NT2/D1 (cell line): ENCODE measurements around the gene RFXANK.

ENCODE experiments used
- DNase-seq: peaks from one replicate; pipeline ENCODE4 v3.0.0-alpha.2; 2011; ENCODE audit warnings: low read depth, low spot score
- H3K27me3 ChIP-seq: 2 replicates; pipeline ENCODE4 v1.6.0; 2011; ENCODE audit warnings: mild to moderate bottlenecking; ENCODE audit not compliant: insufficient read length, insufficient read depth
- H3K36me3 ChIP-seq: 2 replicates; pipeline ENCODE4 v1.6.1; 2011; ENCODE audit warnings: mild to moderate bottlenecking, low read length, mixed read lengths; ENCODE audit not compliant: insufficient read depth, insufficient read length
- H3K4me1 ChIP-seq: 2 replicates; pipeline ENCODE4 v1.5.1; 2011; ENCODE audit not compliant: insufficient read depth, insufficient read length
- H3K4me3 ChIP-seq: 2 replicates; pipeline ENCODE4 v1.5.1; 2011; ENCODE audit warnings: low read depth; ENCODE audit not compliant: insufficient read length
- H3K9ac ChIP-seq: 2 replicates; pipeline ENCODE4 v1.6.0; 2011; ENCODE audit warnings: low read depth; ENCODE audit not compliant: insufficient read length
- H3K9me3 ChIP-seq: 2 replicates; pipeline ENCODE4 v1.5.1; 2011; ENCODE audit warnings: mild to moderate bottlenecking, low read length; ENCODE audit not compliant: insufficient read depth
- SUZ12 ChIP-seq: IDR thresholded peaks from 2 replicates; pipeline ENCODE4 v1.6.1; 2011; ENCODE audit not compliant: insufficient read length, insufficient read depth; ENCODE audit errors: extremely low read depth
- YY1 ChIP-seq: IDR thresholded peaks from 2 replicates; pipeline ENCODE4 v1.6.1; 2011; ENCODE audit not compliant: insufficient read length, insufficient read depth
- ZNF274 ChIP-seq: IDR thresholded peaks from 2 replicates; pipeline ENCODE4 v1.6.1; 2011; ENCODE audit warnings: mild to moderate bottlenecking, low read depth, low read length

The RFXANK gene

DNA sequence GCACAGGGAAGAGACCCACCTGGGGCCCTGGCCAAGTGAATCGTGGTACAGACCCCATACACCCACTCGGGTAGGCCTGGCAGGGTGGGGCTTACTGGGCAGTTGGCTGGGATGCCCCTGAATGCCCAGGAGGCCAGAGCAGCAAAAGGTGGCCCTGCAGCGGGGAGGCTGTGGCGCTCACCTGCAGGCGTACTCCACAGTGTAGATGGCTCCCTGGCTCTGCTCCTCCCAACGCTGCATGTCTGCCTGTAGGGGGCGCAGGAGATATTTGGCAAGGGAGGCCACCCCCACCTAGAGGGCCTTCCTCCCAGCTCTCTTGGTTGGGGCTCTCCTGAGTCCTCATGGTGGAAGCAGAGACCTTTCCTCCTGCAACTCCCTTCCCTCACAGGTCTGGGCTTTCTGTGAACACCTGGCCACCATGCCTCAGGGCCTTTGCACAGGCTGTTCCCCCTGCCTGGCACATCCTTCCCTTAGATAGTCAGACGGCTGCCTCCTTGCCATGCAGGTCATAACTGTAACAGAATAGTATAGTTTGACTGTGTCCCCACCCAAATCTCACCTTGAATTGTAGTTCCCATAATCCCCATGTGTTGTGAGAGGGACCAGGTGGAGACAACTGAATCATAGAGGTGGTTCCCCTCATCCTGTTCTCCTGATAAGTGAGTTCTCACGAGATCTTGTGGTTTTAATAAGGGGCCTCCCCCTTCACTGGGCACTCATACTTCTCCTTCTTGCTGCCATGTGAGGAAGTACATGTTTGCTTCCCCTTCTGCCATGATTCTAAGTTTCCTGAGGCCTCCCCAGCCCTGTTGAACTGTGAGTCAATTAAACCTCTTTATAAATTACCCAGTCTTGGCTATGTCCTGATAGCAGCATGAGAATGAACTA is 6.0 kb upstream of the RFXANK start:
- H3K9me3 ChIP-seq, result no peaks in the 10 kb centered on the region
- H3K9ac ChIP-seq, result peak overlapping the region; percentile 38
- H3K4me3 ChIP-seq, result no peak overlapping the region
- no peaks in the 10 kb centered on the region for H3K27me3 ChIP-seq
- DNase-seq, result peak; percentile 67
- TF ChIP-seq SUZ12, result no peak
- TF ChIP-seq YY1, result peak; percentile 17
- no peak for TF ChIP-seq ZNF274
- peaks cover 2% of the 10 kb centered on the region for H3K4me1 ChIP-seq
- peaks cover 62% of the 10 kb centered on the region for H3K36me3 ChIP-seq

GRCh38 chr19:19186742-19187141 is 5.3 kb upstream of the RFXANK start:
- no peaks in the 10 kb centered on the region for H3K27me3 ChIP-seq
- TF ChIP-seq ZNF274, result no peak
- TF ChIP-seq SUZ12, result no peak
- no peak for TF ChIP-seq YY1
- peaks cover 55% of the 10 kb centered on the region for H3K36me3 ChIP-seq
- no peak overlapping the region for H3K9ac ChIP-seq
- no peak overlapping the region for H3K4me3 ChIP-seq
- peaks cover 2% of the 10 kb centered on the region for H3K4me1 ChIP-seq
- no peak for DNase-seq
- no peaks in the 10 kb centered on the region for H3K9me3 ChIP-seq

GRCh38 chr19:19191768-19192077 is 335 bp upstream of the RFXANK start:
- no peak for DNase-seq
- TF ChIP-seq SUZ12 (no peak), YY1 (no peak)
- H3K9me3 ChIP-seq, result no peaks in the 10 kb centered on the region
- H3K9ac ChIP-seq, result peak overlapping the region; percentile 99
- H3K27me3 ChIP-seq, result no peaks in the 10 kb centered on the region
- H3K36me3 ChIP-seq, result peaks cover 44% of the 10 kb centered on the region
- H3K4me1 ChIP-seq, result no peaks in the 10 kb centered on the region
- peak overlapping the region; percentile 99 for H3K4me3 ChIP-seq

GRCh38 chr19:19192910-19193423 is 909 bp downstream of the RFXANK start:
- peaks cover 50% of the 10 kb centered on the region for H3K36me3 ChIP-seq
- H3K27me3 ChIP-seq, result no peaks in the 10 kb centered on the region
- H3K4me1 ChIP-seq, result no peaks in the 10 kb centered on the region
- no peak for DNase-seq
- H3K9ac ChIP-seq, result peak overlapping the region; percentile 82
- TF ChIP-seq SUZ12 (no peak), ZNF274 (no peak), YY1 (no peak)
- peak overlapping the region; percentile 92 for H3K4me3 ChIP-seq
- no peaks in the 10 kb centered on the region for H3K9me3 ChIP-seq

GRCh38 chr19:19193926-19194325 is 1.9 kb downstream of the RFXANK start:
- H3K4me3 ChIP-seq, result no peak overlapping the region
- no peak overlapping the region for H3K9ac ChIP-seq
- DNase-seq, result no peak
- H3K9me3 ChIP-seq, result no peaks in the 10 kb centered on the region
- no peaks in the 10 kb centered on the region for H3K27me3 ChIP-seq
- peaks cover 54% of the 10 kb centered on the region for H3K36me3 ChIP-seq
- no peak for TF ChIP-seq YY1
- no peak for TF ChIP-seq ZNF274
- TF ChIP-seq SUZ12, result no peak
- no peaks in the 10 kb centered on the region for H3K4me1 ChIP-seq

- peaks cover 31% of the 10 kb centered on the region for H3K27me3 ChIP-seq
- peak overlapping the region; percentile 93 for H3K4me3 ChIP-seq
- no peak for DNase-seq
- peaks cover 11% of the 10 kb centered on the region for H3K4me1 ChIP-seq
- no peaks in the 10 kb centered on the region for H3K9me3 ChIP-seq
- peak overlapping the region; percentile 97 for H3K9ac ChIP-seq
- TF ChIP-seq SUZ12, result no peak
- peaks cover 46% of the 10 kb centered on the region for H3K36me3 ChIP-seq
These were observed 9.9 kb downstream of the RFXANK start for GRCh38 chr19:19201697-19202630.

DNA sequence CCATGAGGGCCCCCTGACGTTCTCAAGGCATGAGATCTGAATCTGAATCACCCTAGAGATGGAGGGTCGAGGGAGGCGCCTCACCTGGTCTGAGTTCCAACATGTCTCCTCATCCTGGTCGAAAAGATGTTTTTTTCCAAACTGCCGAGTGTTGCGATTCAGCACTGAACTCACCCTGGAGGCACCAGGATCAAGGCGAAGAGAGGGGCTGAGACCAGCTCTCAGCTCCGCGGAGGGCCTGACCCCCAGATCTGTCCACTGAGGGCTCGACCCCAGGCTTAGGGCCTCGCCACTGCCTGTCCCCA is 10.6 kb downstream of the RFXANK start:
- Histone ChIP-seq H3K9ac (peak overlapping the region; percentile 97), H3K4me3 (peak overlapping the region; percentile 93), H3K4me1 (peaks cover 11% of the 10 kb centered on the region), H3K27me3 (peaks cover 38% of the 10 kb centered on the region), H3K9me3 (no peaks in the 10 kb centered on the region), H3K36me3 (peaks cover 41% of the 10 kb centered on the region)
- TF ChIP-seq SUZ12 (no peak), YY1 (no peak), ZNF274 (no peak)
- no peak for DNase-seq
